Neuronal stem cell (in vitro differentiated cells): ENCODE results near the gene APLF.

Experiments used
- DNase-seq: peaks from one replicate; pipeline ENCODE4 v3.0.0-alpha.2; 2013; ENCODE audit warnings: low spot score
- H2AFZ ChIP-seq: one replicate; pipeline ENCODE4 v1.6.1; 2013; ENCODE audit warnings: mild to moderate bottlenecking, low read length, inconsistent platforms
- H2AK5ac ChIP-seq: 2 replicates; pipeline ENCODE4 v1.6.1; 2013; ENCODE audit warnings: low read depth, mild to moderate bottlenecking, inconsistent platforms, low read length, moderate library complexity, mixed read lengths
- H2BK120ac ChIP-seq: 2 replicates; pipeline ENCODE4 v1.6.1; 2013; ENCODE audit warnings: low read depth, mild to moderate bottlenecking, inconsistent platforms, low read length, moderate library complexity, mixed read lengths
- H2BK12ac ChIP-seq: one replicate; pipeline ENCODE4 v1.6.1; 2013; ENCODE audit warnings: low read length, inconsistent platforms
- H2BK15ac ChIP-seq: 2 replicates; pipeline ENCODE4 v1.6.1; 2013; ENCODE audit warnings: mild to moderate bottlenecking, low read length, inconsistent platforms, mixed read lengths
- H2BK5ac ChIP-seq: one replicate; pipeline ENCODE4 v1.6.1; 2013; ENCODE audit warnings: inconsistent platforms, mild to moderate bottlenecking, low read length, moderate library complexity
- H3K14ac ChIP-seq: one replicate; pipeline ENCODE4 v1.6.1; 2013; ENCODE audit warnings: low read length, inconsistent platforms
- H3K18ac ChIP-seq: 2 replicates; pipeline ENCODE4 v1.6.1; 2013; ENCODE audit warnings: low read length, inconsistent platforms
- H3K23ac ChIP-seq: 2 replicates; pipeline ENCODE4 v1.6.1; 2013; ENCODE audit warnings: low read depth, mild to moderate bottlenecking, mixed read lengths, low read length, inconsistent platforms; ENCODE audit not compliant: poor library complexity
- H3K27ac ChIP-seq: replicated peaks from 3 replicates; pipeline ENCODE4 v1.5.1; 2013; ENCODE audit warnings: low read length, inconsistent platforms
- H3K27me3 ChIP-seq, 3 experiments: 2 replicates each; pipeline ENCODE4 v1.6.1; 2013; ENCODE audit warnings: low read length in 3 of 3, mild to moderate bottlenecking in 2 of 3, inconsistent platforms in 1 of 3, low read depth in 1 of 3, mixed read lengths in 1 of 3, moderate library complexity in 1 of 3; ENCODE audit not compliant: control insufficient read depth in 3 of 3, insufficient read depth in 3 of 3
- H3K36me3 ChIP-seq, 2 donors: replicated peaks in 1 of 2; 2 replicates each; pipeline ENCODE4 v1.6.1; 2013; ENCODE audit warnings: low read length in 2 of 2; ENCODE audit not compliant: control insufficient read depth in 2 of 2, insufficient read depth in 2 of 2
- H3K4ac ChIP-seq: 2 replicates; pipeline ENCODE4 v1.6.1; 2013; ENCODE audit warnings: inconsistent platforms, mild to moderate bottlenecking, low read length, moderate library complexity
- H3K4me1 ChIP-seq, 2 donors: 1 replicate in 1 of 2; 2 replicates in 1 of 2; pipeline ENCODE4 v1.6.1; 2013; ENCODE audit warnings: low read length in 2 of 2, low read depth in 1 of 2; ENCODE audit not compliant: control insufficient read depth in 2 of 2, insufficient read depth in 1 of 2
- H3K4me2 ChIP-seq: one replicate; pipeline ENCODE4 v1.6.1; 2013; ENCODE audit warnings: mild to moderate bottlenecking, low read length, inconsistent platforms; ENCODE audit not compliant: insufficient read depth, poor library complexity, severe bottlenecking
- H3K4me3 ChIP-seq, 2 donors: 2 replicates each; pipeline ENCODE4 v1.5.1; 2013; ENCODE audit warnings: low read length in 2 of 2, mild to moderate bottlenecking in 2 of 2, inconsistent platforms in 1 of 2, moderate library complexity in 1 of 2
- H3K79me1 ChIP-seq: one replicate; pipeline ENCODE4 v1.6.1; 2013; ENCODE audit warnings: low read depth, mild to moderate bottlenecking, inconsistent platforms, low read length, moderate library complexity
- H3K9ac ChIP-seq: one replicate; pipeline ENCODE4 v1.6.1; 2013; ENCODE audit warnings: mild to moderate bottlenecking, low read depth, low read length, inconsistent platforms; ENCODE audit not compliant: poor library complexity
- H3K9me3 ChIP-seq, 2 donors: replicated peaks in 1 of 2; 2 replicates each; pipeline versions ENCODE3 to v1.6.1; 2013; ENCODE audit warnings: low read length in 2 of 2, mild to moderate bottlenecking in 2 of 2, inconsistent platforms in 1 of 2, low read depth in 1 of 2, mixed read lengths in 1 of 2, moderate library complexity in 1 of 2; ENCODE audit not compliant: control insufficient read depth in 2 of 2, insufficient read depth in 1 of 2
- H4K8ac ChIP-seq: one replicate; pipeline ENCODE4 v1.6.1; 2013; ENCODE audit warnings: low read depth, mild to moderate bottlenecking, inconsistent platforms, low read length, moderate library complexity
- H4K91ac ChIP-seq: one replicate; pipeline ENCODE4 v1.6.1; 2013; ENCODE audit warnings: low read length, low read depth, mild to moderate bottlenecking, inconsistent platforms; ENCODE audit not compliant: poor library complexity
- whole genome bisulfite sequencing, 2 donors: extraction: QIAGEN DNeasy Blood & Tissue Kit; methylation state at CpG; one replicate each; pipeline ENCODE4 v1.1.7; 2013; ENCODE audit warnings: missing lambda C conversion rate in 2 of 2, mixed read lengths in 1 of 2; ENCODE audit not compliant: insufficient read length in 2 of 2, insufficient replicate concordance in 1 of 2; ENCODE audit errors: extremely low coverage in 2 of 2; 5-methylcytosine and 5-hydroxymethylcytosine counted together

The APLF gene

DNA sequence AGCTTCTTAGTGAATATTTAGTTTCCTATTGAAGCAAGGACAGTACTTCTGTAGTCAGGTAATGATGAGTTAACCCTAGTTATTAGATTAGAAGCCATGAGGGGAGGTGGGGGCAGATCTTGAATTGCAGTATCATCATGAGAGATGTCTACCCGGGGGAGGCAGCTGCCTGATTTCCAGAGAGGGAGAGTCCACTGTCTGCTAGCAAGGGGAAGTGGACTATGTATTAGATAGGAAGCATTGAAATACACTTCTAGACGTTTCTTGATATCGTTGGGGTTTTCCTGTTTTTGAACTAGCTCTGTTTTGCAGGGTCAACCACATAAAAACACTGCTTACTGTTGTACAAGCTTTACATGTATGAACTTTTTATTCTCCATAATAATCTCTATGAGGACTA is 38.8 kb downstream of the APLF start:
- no peak overlapping the region for H4K91ac ChIP-seq
- H3K4me1 ChIP-seq = no peaks in the 10 kb centered on the region
- no peak overlapping the region for H2AK5ac ChIP-seq
- no peak overlapping the region for H3K14ac ChIP-seq
- H3K9ac ChIP-seq = no peak overlapping the region
- no peak overlapping the region for H2BK5ac ChIP-seq
- H2BK120ac ChIP-seq = no peak overlapping the region
- H3K36me3 ChIP-seq = no peaks in the 10 kb centered on the region
- H3K27me3 ChIP-seq = no peaks in the 10 kb centered on the region
- H2BK15ac ChIP-seq = no peak overlapping the region
- no peak overlapping the region for H3K4me3 ChIP-seq
- H3K4me2 ChIP-seq = no peak overlapping the region
- no peaks in the 10 kb centered on the region for H3K9me3 ChIP-seq
- H2BK12ac ChIP-seq = no peak overlapping the region
- no peak overlapping the region for H3K27ac ChIP-seq
- H3K79me1 ChIP-seq = no peaks in the 10 kb centered on the region
- no peak overlapping the region for H3K23ac ChIP-seq
- H2AFZ ChIP-seq = no peak overlapping the region
- H4K8ac ChIP-seq = no peak overlapping the region
- no peak for DNase-seq
- WGBS, 2 donors = no CpG with 5 or more reads among the region's 3 CpGs
- H3K18ac ChIP-seq = no peak overlapping the region
- no peak overlapping the region for H3K4ac ChIP-seq

DNA sequence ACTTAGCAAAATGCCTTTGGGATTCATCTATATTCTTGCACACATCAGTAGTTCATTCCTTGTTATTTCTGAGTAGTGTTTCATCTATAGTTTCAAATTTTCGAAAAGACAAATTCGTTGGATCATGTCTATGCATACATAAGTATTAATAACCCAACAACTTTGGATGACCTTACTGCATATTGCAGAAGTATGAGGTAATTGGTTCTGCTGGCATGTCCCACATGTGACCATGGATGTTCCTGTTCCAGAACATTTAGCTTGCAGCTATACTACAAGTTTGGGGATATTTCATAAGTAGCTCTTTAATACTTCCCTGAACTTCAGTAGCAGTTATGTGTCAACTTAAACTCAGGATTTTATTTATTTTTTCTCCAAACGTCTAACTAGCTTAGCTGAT is 44.9 kb downstream of the APLF start:
- Histone ChIP-seq H3K4me3 (no peak overlapping the region), H3K27me3 (no peaks in the 10 kb centered on the region), H3K23ac (no peak overlapping the region), H3K4ac (no peak overlapping the region), H3K9me3 (no peaks in the 10 kb centered on the region), H4K8ac (no peak overlapping the region), H2BK5ac (no peak overlapping the region), H3K18ac (no peak overlapping the region), H2BK120ac (no peak overlapping the region), H2BK15ac (no peak overlapping the region), H3K27ac (no peak overlapping the region), H3K4me1 (no peaks in the 10 kb centered on the region), H3K4me2 (no peak overlapping the region), H2BK12ac (no peak overlapping the region), H2AK5ac (no peak overlapping the region), H4K91ac (no peak overlapping the region), H3K9ac (no peak overlapping the region), H3K14ac (no peak overlapping the region), H2AFZ (no peak overlapping the region), H3K79me1 (no peaks in the 10 kb centered on the region), H3K36me3 (no peaks in the 10 kb centered on the region)
- WGBS, 2 donors = no CpG with 5 or more reads among the region's 3 CpGs
- DNase-seq = no peak

DNA sequence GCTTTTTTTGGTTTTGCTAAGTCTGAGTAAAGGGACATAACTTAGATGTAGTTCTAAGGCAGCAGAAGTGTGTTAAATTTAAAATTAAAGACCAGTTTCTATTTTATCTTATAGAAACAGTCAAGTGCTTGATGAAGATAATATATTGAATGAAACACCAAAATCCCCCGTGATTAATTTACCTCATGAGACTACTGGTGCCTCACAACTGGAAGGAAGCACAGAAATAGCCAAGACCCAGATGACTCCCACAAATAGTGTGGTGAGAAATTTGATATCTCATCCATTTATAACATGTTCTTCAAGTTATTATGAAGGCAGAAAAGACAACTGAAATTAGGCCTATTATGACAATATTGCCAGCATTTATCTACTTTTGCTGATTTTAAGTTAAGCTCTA is 45.6 kb downstream of the APLF start:
- no peak overlapping the region for H3K4me2 ChIP-seq
- no CpG with 5 or more reads among the region's 1 CpG for WGBS, 2 donors

DNA sequence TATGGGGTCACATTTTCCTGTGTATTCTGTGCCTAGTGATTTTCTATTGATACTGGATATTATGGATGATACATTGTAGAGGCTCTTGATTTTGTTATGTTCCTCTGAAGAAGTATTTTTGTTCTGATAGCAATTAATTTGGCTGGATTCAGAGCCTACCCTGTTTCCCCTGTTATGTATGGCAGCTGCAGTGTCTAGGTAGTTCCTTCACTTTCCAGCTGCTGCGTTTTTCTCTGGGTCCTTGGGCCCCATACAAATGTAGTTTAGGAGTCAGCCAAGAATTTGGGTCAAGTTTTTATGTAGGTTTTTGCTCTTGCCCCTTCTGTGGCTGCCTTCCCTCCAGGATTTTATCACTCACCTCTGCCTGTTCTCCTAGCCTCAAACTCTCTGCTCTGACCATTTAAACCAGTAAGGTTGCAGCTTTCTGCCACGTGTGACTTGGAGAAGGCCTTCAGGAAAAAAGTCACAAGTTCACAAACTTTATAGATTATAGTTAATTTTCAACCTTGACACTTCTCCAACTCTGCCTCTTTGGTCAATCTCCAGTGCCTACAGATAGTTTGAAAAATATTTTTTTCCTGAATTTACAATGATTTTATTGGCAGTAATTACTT is 47.0 kb downstream of the APLF start:
- Histone ChIP-seq H3K9ac (no peak overlapping the region), H3K18ac (no peak overlapping the region), H4K91ac (no peak overlapping the region), H2BK15ac (no peak overlapping the region), H3K4ac (no peak overlapping the region), H2BK120ac (no peak overlapping the region), H3K36me3 (no peaks in the 10 kb centered on the region), H3K27ac (no peak overlapping the region), H3K27me3 (no peaks in the 10 kb centered on the region), H2AK5ac (no peak overlapping the region), H3K4me1 (no peaks in the 10 kb centered on the region), H2BK5ac (no peak overlapping the region), H2AFZ (no peak overlapping the region), H3K4me2 (no peak overlapping the region), H3K9me3 (no peaks in the 10 kb centered on the region), H3K79me1 (no peaks in the 10 kb centered on the region), H3K4me3 (no peak overlapping the region), H3K23ac (no peak overlapping the region), H4K8ac (no peak overlapping the region), H2BK12ac (no peak overlapping the region), H3K14ac (no peak overlapping the region)
- DNase-seq = no peak
- WGBS, 2 donors = no CpG with 5 or more reads among the region's 2 CpGs

More for the DNA sequence above, 45.6 kb downstream of the APLF start:
- no peak overlapping the region for H3K4ac ChIP-seq
- H3K4me1 ChIP-seq = no peaks in the 10 kb centered on the region
- no peaks in the 10 kb centered on the region for H3K36me3 ChIP-seq
- H3K18ac ChIP-seq = no peak overlapping the region
- no peaks in the 10 kb centered on the region for H3K27me3 ChIP-seq
- H3K9me3 ChIP-seq = no peaks in the 10 kb centered on the region
- no peak overlapping the region for H2BK12ac ChIP-seq
- H4K91ac ChIP-seq = no peak overlapping the region
- no peak overlapping the region for H3K14ac ChIP-seq
- no peak overlapping the region for H2BK5ac ChIP-seq
- no peak overlapping the region for H2BK15ac ChIP-seq
- no peak overlapping the region for H2AK5ac ChIP-seq
- H3K4me3 ChIP-seq = no peak overlapping the region
- no peak overlapping the region for H3K27ac ChIP-seq
- H3K9ac ChIP-seq = no peak overlapping the region
- no peak overlapping the region for H2AFZ ChIP-seq
- DNase-seq = no peak
- H2BK120ac ChIP-seq = no peak overlapping the region
- no peak overlapping the region for H4K8ac ChIP-seq
- H3K79me1 ChIP-seq = no peaks in the 10 kb centered on the region
- no peak overlapping the region for H3K23ac ChIP-seq
